GOT3 (cell line): ENCODE data around the gene HOXA4.

ENCODE experiments used
- DNase-seq: peaks from one replicate; lab custom pipeline; 2025; ENCODE audit warnings: mixed read lengths; lab: John Stamatoyannopoulos, UW

Gene HOXA4

DNA sequence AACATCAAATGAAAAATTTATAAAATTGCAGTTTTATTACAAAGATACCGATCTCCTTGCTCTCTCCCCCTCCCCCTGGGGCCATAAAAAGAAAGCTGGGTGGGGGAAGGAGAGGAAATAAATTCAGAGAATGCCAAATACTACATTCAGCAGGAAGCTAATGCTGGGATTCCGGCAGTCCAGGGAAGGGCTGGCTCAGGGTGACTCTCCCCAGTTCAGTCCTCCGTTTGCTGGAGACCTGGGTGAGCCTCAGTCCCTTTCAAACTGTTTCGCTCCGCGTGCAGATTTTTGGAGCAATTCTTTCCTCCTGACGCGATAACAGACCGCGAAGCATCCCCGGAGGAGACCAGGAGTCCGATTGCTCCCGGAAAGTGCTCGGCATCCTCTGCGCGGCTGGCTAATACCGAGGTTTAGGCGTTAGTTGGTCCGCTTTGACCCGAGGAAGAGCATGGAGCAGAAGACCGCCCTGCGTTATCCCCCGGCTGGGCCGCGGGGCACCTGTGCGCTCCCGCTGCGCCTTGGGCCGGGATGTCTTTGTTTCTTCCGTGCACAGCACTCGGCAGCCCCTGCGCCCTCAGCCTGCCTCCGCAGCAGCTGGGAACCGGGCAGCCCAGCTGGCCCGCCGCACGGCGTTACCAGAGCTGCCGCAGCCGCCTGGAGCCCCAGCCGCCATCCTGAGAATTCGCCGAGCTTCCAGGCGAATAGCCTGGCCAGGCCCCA is 24.2 kb downstream of the HOXA4 start:
- no peak for DNase-seq

DNA sequence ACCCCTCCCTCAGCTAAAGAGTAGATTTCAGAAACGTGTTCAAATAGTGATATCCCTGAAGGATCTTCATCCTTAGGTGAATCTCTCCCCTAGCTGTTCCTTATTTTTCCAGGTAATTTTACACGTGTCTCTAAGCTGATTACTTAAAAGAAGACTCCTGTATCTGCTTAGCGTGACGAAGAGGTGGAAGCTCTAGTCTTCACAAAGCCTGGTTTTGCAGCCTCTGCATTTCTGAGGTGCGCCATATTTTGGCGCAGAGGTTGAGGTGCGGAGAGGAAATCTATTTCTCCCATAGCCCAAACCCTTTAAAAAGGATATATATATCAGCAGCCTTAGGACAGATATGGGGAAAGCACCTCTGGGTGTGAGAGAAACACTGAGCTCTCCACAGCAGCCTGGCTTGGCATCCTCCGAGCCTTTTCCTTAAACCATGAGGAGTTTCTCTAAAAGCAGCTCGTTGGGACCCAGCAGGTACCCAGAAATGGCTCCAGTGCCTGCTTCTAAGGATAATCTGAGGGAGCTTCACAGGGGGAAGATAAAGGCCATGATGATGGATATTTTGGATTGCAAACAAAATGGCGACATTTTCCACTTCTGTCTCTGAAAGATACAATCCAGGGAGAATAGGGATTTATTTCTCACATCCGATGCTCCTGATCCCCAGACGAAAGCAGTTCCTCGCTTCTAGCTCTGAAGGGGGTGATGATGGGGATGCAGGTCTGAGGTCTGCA is 25.1 kb downstream of the HOXA4 start:
- no peak for DNase-seq

DNA sequence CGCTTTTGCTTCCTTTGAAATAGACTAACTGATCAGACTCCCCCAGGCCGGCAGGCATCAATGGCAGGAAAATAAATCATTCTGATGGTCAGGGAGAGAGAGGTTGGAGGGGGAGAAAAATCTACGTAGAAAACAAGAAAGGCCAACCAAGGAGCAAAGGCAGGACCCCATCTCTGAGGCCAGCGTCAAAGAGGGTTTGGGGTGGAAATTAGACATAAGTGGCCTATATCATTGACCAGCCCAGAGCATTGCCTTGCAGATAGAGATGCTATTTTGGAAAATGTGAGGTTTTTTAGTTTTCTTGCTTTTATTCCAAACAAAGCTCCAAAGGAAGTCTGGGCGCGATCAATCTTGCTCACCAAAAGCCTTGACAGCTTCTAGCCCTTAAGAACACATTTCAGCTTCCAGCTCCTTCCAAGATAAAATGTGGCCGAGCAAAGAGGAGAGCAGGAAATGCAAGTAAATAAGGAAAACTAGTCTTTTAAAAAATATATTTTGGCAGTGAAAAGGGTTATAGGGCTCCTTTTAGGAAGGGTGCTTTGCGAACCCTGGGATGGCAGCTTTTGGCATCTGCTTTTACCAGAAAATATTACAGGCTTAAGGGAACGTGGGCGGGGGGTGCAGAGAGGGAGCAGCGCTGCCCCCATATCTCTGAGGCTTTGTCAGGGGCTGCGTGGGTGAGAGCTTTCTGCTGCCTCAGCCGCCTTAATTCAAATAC is 26.1 kb downstream of the HOXA4 start:
- DNase-seq = no peak

DNA sequence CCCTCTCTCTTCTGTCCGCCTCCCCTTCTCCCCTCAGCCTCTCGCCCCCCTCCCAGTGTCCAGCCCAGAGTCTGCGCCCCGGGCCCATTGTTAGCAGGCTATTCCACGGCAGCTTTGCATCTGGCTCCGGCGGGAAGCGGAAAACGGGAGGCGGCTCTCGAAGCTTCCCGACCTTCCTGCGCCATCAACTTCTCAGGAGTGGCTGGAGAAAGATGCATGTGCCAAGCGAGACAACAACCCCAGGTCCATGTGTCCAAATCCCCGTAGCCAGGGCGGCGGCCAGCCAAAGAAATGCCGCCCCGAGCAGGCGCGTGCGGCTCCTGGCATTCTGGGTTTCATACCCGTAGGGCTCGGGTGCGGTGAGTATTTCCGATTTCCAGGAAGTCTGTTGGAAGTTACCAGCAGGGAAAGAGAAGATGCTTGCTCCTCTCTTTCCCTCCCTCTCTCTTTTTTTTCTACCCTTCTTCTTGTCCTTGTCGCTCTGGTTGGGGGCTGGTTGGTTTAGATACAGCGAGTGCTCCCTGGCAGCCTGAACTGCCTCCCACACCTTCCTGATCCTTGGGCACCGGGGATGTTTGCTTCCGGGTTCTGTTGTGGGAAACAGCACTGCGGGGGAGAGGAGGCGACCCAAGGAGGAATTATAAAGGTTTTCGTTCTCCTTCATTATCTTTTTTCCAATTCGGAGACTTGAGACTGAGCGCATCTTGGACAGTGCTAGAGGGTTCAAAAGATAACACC is 26.9 kb downstream of the HOXA4 start:
- DNase-seq = no peak

DNA sequence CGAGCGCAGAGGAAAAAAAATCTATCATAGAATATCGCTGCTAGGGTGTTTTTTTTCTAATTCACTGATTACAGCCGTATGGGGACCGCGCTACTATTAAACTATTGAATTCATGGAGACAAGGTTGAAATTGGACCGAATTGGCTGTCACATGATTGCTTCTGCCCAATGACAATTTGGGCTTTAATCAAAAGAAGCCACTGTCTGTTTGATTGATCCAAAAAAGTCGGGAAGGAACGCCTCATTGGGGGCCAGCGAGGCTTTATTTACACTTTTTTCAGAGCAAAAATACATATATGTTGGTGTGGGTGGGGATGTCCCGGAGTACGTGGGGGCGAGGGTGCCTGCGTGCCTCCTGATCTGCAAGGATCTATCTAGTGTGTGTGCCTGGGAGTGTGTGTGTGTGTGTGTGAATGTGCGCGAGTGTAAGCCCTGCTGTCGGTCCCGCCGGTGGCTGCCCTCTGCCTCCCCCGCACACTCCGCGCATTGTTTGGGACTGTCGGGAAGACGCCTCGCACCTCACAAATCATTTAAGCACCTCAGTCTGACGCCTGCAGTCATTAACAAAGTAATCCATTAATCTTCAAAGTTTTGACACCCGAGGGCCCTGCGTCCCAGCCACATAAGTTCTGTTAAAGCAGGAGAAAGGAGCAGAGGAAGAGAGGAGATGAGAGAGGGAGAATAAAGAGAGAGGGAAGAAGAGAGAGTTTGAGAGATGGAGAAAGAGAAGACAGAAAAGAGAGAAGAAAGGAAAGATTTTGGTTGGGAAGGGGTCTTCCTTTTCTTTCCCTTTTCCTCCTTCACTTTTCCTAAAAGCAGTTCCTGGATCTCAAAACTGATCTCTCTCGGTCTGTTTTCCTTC is 27.7 kb downstream of the HOXA4 start, which contains the start of gene HOXA2:
Gene HOXA2 (minus strand): TSS at position 103 of the 862 bp plus-strand sequence. CDS start 183 bp downstream, outside the sequence.
- no peak for DNase-seq

DNA sequence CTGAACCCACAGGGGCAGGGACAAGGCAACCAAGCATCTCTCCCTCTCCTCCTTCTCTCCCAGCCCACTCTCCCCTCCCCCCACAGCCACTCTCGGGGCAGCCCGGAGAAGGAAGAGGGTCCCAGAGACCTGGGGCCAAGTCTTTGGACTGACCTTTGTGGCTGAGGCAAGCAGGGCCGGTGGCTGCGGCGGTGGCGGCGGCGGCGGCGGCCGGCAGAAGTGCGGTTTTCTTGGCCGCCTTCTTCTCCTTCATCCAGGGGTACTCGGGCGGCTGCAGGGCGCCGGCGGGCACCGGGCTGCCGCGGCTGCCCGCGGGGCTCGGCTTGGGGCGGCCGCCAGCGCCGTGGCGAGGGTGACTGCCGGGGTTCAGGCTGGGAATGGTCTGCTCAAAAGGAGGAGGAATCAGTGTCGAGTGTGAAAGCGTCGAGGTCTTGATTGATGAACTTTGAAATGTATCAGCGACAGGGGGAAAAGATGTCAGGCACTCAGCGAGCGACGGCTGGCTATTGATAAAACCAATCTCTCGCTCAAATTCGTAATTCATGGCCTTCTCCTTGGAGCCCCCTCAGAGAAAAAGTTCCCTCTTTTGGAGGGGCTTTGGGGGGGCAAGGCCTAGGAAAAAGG is 28.5 kb downstream of the HOXA4 start:
- DNase-seq = no peak

DNA sequence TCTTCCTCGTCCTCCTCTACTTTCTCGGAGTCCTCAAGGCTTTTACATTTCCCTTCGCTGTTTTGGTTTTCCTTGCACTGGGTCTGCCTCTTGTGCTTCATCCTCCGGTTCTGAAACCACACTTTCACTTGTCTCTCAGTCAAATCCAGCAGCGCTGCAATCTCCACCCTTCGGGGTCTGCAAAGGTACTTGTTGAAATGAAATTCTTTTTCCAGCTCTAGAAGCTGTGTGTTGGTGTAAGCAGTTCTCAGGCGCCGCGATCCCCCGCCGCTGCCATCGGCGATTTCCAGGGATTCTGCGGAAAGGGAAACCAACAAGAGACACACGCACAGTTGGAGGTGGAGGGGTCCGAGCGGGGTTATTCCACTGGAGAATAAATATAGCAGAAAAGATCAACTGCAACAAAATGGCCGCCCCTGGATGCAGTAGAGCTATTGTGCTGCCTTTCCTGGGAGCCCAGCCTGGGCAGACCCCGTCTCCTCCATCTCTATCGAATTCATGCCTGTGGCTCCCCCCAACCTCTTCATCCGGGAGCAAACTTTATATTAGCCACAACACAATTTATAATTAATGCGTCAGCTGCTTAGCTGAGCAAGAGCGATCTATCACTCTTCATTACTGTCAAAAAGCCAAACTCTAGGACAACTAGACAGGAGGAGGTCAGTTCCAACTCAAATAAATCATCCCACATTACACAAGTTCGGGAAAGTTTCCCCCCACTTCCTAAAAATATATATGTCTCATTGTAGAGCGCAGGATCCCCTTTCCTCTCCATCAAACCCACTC is 29.2 kb downstream of the HOXA4 start:
- no peak for DNase-seq

DNA sequence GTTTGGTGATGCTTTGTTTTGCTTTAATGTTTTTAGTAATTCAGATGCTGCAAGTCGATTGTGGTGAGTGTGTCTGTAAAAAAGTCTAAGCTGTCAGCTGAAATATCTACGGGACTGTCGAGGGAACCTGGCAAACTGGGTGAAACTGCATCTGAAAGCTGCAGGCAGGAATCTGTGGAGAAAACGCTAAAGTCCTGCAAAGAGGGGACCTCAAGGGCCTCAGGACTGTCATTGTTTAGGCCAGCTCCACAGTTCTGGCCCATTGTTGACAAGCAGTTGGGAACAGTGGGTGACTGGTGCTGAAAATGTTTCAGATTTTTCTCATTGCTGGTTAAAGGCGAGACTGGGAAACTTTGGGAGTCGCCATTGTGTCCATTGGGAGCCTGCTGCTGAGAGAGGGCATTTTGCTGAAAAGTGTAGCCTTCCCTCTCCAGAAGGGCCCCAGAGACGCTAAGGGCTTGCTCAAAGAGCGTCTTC is 29.8 kb downstream of the HOXA4 start:
- DNase-seq = no peak

DNA sequence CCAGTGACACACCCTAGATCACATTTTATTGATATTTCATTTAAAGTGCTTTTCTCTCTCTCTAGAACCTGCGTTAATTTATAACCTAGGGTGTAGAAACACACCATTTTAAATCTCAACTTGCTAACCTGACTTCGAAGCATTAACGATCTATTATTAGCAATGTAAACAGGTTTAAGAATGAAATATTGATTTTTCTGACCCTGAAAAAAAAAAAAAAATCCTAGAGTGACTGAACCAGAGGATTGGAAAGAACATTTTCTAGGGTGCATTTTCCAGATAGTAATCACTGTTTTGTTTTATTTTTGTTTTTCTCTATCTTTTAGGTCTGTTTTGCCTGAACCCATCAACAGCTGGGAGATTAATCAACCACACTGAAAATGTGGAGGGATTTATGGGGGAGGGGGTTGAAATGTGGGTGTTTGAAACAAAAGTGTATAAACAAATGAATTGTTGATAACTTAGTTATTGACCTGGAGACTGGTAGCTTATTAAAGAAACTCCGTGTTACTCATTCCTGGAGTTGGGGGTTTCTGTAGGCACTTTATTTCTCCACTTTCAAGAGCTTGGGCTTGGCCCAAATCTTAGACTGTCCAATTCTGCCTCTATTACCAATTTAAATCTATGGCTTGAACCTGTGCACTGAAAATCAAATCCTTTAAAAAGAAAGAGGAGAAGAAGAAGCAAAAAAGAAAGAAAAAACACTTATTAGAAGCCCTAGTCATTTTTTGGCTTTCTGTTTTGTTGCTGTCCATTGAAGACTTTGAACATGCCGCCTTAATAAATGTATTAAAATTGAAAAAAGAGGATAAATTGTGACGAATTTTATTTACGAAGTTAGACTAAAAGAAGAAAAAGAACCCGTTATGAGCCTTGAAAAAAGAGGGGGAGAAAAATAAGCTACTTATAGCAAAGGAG is 30.8 kb downstream of the HOXA4 start:
- DNase-seq = no peak

DNA sequence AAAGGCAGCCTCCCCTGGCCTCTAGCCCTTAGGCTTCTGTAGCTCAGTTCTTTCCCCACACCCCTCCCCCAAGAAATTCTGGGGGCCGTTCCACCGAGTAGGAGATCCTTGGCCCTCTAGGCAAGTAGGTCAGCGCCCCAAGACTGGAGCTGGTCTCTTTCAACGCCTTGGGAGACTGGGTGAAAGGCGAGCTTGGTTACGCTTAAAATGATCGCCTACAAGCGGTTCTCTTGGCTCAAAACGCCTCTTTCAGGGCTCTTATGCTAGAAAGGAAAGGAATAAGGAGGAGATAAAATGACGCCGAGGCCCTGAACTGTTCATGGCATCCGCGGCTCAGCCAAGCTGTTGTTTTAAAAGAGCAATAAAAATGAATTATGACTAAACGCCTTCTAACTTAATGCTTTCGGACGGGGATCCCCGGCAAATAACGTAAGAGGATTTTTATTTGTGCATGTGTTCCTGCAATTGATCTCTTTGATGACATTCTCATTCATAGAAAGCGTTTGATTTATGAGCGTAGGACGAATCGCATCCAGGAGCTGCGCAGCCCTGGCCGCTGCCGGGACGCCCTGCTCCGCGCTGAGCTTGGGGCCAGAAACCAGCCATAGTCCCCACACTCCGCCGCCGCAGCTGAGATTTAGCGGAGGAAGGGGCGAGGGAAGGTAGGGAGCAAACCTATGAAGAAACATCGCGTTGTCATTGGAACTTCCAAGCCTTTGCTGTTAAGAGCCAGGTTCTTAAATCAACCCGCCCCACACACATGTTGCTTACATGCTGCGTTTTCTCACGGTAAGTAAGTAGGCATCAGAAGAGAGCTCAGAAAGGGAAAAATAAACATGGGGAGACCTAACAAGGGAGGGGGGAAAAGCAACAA is 31.7 kb downstream of the HOXA4 start:
- no peak for DNase-seq

DNA sequence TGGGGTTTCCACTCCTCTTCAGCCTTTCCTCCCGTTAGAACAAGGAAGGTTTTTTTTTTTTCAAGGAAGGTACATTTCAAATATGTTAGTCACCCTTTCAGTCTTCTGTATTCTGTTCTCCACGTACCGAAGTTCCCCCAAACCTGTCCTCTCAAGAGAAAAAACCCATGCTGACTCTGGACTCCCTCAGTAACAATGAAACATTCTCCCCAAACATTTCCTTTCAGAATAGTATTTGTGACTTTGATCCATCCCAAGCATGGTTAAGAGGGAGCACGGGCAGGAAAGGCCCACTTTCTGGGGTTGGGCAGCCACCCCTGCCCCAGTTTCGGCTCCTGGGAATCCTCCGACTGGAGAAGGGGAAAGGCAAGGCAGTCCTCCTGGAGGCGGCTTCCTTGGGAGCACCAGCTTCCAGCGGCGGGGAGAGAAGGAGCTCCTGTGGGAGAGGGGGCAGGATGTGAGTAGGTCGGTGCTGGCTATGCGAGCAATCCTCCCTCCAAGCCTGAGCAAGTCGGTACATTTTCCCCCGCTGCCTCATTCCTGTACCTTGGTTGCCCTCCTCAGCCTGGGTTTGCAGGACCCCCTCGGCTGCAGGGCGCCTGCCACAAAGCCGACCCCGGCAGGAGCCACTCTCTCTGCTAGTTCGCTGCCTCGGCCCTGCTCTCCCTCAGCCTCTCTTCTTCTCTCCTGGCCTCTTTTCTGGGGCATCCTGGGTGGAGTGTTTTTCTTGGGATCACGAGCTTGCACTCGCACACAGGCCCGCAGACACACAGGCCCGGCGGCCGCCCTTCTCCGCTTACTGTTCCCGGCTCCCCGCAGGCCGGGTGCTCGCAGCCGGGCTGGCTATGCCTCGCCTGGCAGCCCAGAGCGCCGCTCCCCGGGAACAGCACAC is 32.6 kb downstream of the HOXA4 start:
- no peak for DNase-seq

DNA sequence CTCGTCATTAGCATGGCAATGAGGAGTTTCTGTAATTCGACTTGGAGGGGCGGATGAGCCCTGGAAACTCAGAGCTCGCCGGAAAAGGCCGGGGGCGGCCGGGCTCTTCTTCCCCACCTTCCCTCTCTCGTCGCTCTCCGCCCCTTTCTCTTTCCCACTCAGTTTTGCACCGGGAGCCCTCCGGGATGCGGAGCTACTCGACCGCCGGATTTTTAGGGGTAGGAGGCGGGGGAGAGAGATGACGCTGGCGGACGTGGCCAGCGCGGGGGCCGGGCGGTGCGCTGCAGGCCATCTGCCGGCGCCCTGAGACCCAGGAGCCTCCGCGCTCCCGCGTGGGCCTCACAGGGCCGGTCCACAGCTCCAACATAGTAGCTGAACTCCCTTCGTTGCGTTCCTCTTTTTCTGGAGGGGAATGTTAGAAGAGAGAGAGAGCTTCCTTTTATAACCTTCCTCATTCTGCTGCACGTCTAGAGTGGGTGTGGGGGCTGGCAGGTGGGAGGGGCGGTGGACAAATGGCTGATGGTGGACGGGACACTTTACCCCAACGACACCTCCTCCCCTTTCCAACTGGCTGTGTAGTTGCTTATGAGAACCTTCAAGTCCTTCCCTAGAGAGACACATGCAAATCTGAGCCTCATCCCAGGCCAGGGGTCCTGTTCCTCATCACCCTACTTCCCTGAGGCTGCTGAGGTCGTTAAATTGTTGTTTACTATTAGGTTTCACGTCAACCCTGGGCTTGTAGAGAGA is 33.6 kb downstream of the HOXA4 start:
- no peak for DNase-seq

DNA sequence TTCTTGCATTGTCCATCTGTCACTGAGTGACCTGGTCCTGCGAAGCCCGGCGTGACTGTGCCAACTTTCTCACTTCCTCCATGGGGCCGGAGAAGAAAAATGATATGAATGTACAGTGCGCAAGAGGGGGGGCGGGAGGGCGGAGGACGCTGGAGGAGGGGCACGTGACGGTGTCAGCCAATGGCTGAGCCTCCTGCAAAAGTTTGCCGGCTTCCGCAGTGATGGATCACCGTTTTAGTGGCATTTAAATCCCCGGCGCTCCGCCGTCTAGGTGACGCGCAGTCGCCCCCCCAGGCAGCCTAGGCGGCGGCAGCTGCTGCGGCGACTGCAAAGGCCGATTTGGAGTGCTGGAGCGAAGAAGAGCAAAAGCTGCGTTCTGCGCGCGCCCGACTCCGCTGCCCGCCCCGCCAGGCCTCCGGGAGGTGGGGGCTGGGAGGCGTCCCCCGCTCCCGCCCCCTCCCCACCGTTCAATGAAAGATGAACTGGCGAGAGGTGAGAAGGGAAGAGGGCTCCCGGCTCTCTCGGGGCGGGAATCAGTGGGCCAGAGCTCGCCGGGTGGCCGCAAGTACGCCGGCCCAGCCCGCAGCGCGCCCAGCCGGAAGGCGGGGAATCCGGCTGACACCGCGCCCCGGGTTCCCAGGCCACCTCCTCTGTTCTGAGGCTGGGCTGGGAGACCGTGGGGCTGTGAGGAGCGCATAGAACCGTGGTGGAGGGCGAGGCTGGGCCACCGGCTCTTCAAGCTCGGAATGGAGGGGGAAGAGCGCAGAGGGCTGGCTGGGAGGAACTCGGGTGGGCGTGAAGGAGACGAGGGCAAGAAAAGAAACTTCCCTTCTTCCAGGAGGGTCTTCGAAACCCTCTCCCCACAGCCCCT is 34.4 kb downstream of the HOXA4 start, which contains the start of gene HOXA1:
Gene HOXA1 (minus strand): TSS at position 104 of the 871 bp plus-strand sequence. CDS start 88 bp downstream, at position 16.
- peak; percentile 81 for DNase-seq

DNA sequence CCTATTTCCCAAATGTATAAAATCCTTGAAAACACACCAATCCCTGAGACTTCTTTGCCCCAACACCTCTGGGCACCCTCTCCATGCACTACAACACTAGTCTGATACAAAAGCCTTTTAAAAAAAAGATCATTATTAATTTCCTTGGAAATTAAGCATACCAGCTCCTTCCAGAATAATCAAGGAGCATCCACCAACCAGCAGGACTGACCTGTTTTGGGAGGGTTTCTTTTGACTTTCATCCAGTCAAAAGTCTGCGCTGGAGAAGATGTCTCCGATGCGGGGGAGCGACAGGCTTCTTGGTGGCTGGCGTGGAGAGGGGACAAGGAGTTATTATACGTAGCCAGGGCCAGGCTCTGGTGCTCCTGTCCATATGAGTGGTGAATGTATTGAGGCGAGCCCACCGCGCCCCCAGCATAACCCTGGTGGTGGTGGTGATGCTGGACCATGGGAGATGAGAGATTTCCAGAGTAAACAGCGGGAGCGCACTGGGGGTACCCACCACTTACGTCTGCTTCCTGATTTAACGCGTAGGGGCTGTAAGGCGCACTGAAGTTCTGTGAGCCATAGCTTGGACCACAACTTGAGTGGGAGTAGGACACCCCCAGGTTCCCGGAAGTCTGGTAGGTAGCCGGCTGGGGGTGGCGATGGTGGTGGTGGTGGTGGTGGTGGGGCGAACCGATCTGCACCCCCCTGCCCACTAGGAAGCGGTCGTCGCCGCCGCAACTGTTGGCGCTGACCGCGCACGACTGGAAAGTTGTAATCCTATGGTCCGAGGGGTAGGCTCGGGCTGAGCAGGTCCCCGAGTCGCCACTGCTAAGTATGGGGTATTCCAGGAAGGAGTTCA is 35.3 kb downstream of the HOXA4 start:
- no peak for DNase-seq
